ENCODE measurements around the gene RADIL. TPM values are rescaled to one million over a fixed set of nuclear protein-coding genes. Genes with fewer than 3 reads are reported as not detected.

The RADIL gene
- total and polyA plus RNA-seq, 7 donors = 0.65 to 3.8 (median 2.6) TPM

DNA sequence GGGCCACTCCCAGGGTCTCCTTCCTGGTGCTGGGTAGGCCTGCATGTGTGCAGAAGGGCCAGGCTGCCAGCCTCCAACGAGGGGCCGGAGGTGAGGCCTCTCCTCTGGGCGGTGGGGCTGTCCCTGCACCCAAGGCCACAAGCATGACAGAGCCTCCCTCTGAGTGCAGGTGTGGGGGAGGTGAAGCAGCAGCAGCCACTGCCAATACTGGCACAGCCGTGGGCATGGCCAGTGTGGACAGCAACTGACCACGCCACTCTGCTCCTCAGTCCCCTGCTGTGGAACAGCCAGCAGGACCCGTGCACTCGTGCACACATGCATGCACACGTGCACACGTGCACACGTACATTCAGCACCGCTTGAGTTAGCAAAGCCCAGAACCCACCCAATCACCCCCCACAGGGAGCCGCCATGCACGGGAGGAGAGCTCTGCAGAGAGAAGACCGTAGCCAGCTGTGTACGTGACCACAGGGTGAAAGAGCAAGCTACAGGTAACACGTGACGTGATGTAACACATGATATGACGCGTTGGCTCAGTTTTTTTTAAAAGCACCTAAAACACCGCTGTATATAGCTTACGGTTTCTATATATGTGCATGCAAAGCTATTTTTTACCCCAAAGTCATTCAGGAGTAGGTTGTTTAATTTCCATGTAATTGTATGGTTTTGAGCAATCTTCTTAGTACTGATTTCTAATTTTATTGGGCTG is 44.7 kb downstream of the RADIL start:
- Histone ChIP-seq H3K27me3 (ENCODE audit: insufficient read depth in 3 of 3, low read length in 2 of 3) (no peaks in the 10 kb centered on the region), H3K27ac (no peak overlapping the region)

DNA sequence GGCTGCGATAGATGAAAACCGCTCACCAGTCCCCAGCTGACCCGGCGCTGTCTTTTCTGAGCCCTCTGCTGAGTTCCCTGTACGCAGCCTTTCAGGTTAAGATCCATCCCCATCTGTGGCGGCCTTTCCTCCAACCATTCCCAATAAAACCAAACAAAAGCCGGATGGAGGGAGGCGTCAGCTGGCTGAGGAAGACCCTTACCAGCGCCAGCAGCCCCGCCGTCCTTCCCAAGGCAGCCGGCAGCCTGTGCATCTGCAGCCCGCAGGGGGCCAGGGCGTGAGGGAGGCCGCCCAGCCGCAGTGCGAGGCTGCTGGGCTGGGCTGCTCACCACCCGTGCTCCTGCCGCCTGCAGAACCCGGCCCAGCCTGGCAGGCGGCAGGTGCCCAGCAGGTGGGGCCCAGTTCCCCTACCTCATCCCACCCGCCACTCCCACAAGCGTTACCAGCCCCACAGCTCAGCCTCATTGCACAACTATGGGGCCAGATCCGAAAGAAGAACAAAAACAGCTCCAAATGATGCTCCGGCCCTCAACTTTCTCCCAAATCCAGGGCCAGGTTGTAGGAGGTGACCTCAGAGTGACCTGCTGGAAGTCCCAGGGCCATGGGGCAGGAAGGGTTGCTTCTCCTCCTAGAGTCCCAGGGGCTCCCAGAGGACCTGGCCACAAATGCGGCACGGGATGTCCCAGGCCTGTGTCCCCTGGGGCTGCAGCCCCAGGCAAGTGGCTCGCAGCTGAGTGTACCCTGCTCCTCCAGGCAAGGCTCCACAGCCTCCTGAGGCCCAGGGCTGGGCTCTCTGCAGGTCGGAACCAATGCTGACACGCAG is 45.5 kb downstream of the RADIL start:
- no peaks in the 10 kb centered on the region for H3K27me3 ChIP-seq (ENCODE audit: insufficient read depth in 3 of 3, low read length in 2 of 3)
- no peaks in the 10 kb centered on the region for H3K9me3 ChIP-seq
- no peak overlapping the region for H3K4me3 ChIP-seq
- H3K36me3 ChIP-seq (ENCODE audit: insufficient read depth in 1 of 2, low read depth in 1 of 2) = no peaks in the 10 kb centered on the region
- H3K27ac ChIP-seq = no peak overlapping the region
- WGBS, 3 donors = 47 to 57% (median 49%) methylated on average over 30 of the region's 30 CpGs
- intact Hi-C loops (cut with DNase I) = no loop called here
- no peak for ATAC-seq
- TF ChIP-seq, protein P1, sequence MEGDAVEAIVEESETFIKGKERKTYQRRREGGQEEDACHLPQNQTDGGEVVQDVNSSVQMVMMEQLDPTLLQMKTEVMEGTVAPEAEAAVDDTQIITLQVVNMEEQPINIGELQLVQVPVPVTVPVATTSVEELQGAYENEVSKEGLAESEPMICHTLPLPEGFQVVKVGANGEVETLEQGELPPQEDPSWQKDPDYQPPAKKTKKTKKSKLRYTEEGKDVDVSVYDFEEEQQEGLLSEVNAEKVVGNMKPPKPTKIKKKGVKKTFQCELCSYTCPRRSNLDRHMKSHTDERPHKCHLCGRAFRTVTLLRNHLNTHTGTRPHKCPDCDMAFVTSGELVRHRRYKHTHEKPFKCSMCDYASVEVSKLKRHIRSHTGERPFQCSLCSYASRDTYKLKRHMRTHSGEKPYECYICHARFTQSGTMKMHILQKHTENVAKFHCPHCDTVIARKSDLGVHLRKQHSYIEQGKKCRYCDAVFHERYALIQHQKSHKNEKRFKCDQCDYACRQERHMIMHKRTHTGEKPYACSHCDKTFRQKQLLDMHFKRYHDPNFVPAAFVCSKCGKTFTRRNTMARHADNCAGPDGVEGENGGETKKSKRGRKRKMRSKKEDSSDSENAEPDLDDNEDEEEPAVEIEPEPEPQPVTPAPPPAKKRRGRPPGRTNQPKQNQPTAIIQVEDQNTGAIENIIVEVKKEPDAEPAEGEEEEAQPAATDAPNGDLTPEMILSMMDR (IDR thresholded peaks at IDR 0.05) = no peak
- no peaks in the 10 kb centered on the region for H3K4me1 ChIP-seq
- no peak for DNase-seq

More for the DNA sequence above, 44.7 kb downstream of the RADIL start:
- Histone ChIP-seq H3K36me3 (ENCODE audit: insufficient read depth in 1 of 2, low read depth in 1 of 2) (no peaks in the 10 kb centered on the region), H3K4me3 (no peak overlapping the region), H3K4me1 (no peaks in the 10 kb centered on the region), H3K9me3 (no peaks in the 10 kb centered on the region)
- intact Hi-C loops (cut with DNase I) = no loop called here
- TF ChIP-seq, protein P1 (IDR thresholded peaks at IDR 0.05) = no peak
- DNase-seq = no peak
- 85 to 91% (median 89%) methylated on average over 21 of the region's 21 CpGs for WGBS, 3 donors
- ATAC-seq = no peak

DNA sequence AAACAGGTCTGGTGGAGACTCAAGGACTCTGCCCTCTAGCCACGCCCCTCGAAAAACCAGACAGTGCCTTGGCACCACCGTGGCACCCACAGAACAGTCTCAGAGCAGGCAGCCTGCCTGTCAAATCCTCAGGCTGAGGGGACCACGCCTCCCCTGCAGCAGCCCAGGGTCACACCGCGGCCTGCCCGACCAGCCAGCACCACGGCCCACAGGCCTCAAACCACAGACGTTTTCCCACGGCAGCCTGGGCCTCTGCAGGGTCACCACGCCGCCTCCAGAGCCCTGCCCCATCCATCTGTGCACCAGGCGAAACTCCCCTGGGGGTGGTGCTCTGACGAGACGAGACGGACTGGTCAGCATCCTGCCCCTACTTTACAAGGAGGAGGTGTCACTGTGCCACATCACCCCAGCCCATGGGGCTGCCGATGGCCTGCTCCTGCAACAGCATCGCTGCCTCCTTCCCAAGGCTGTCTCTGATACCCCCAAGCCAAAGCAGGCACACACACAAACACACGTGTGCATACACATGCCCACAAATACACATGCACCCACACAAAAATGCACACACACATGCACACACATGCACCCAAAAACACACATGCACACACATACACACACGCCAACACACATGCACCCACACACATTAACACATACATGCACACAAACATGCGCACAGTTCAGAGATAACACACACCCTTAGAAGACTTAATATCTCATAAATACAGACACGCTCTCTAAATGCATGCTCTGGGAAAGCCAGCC is 46.3 kb downstream of the RADIL start:
- Histone ChIP-seq H3K27me3 (ENCODE audit: insufficient read depth in 3 of 3, low read length in 2 of 3) (no peaks in the 10 kb centered on the region), H3K27ac (no peak overlapping the region), H3K9me3 (no peaks in the 10 kb centered on the region), H3K4me3 (no peak overlapping the region), H3K36me3 (ENCODE audit: insufficient read depth in 1 of 2, low read depth in 1 of 2) (no peaks in the 10 kb centered on the region), H3K4me1 (no peaks in the 10 kb centered on the region)
- intact Hi-C loops (cut with DNase I) = no loop called here
- WGBS, 3 donors = 65 to 72% (median 70%) methylated on average over 22 of the region's 22 CpGs
- no peak for DNase-seq
- ATAC-seq = no peak
- TF ChIP-seq, protein P1 (IDR thresholded peaks at IDR 0.05) = no peak

DNA sequence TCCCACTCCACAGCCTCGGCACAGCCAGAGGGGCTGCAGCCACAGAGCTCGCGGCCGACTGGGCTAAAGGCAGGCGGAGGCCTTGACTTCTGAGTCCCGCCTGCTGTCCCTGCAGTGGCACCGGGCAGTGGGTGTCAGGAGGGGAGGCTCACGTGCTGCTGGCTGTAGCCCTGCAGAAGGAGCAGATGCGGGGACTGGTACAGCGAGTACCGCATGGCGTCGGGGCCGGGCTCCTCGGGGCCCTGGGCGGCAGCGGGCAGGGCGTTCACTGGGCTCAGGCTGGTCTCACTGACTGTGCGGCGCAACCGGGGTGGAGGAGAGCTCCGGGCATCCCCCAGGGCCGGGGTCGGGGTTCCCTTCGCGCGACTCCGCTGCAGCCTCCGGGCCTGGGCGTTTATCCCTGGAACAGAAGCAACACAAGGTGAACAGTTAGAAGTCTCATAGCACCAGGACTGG is 47.3 kb downstream of the RADIL start:
- Histone ChIP-seq H3K36me3 (ENCODE audit: insufficient read depth in 1 of 2, low read depth in 1 of 2) (no peaks in the 10 kb centered on the region), H3K27ac (no peak overlapping the region), H3K27me3 (ENCODE audit: insufficient read depth in 3 of 3, low read length in 2 of 3) (no peaks in the 10 kb centered on the region), H3K4me3 (no peak overlapping the region), H3K9me3 (no peaks in the 10 kb centered on the region), H3K4me1 (no peaks in the 10 kb centered on the region)
- ATAC-seq (no peak), DNase-seq (no peak)
- intact Hi-C loops (cut with DNase I) = no loop called here
- WGBS, 3 donors = 92 to 96% (median 93%) methylated on average over 30 of the region's 30 CpGs
- TF ChIP-seq, protein P1 (IDR thresholded peaks at IDR 0.05) = no peak
